Activated CD4-positive, alpha-beta T cell treated with anti-CD3 and anti-CD28 coated beads for 48 hours (primary cell): Measurements from ENCODE around the gene COL11A2.

Source experiments
- DNase-seq: peaks from one replicate; pipeline ENCODE4 v3.0.0-alpha.2; 2020

COL11A2 gene

DNA sequence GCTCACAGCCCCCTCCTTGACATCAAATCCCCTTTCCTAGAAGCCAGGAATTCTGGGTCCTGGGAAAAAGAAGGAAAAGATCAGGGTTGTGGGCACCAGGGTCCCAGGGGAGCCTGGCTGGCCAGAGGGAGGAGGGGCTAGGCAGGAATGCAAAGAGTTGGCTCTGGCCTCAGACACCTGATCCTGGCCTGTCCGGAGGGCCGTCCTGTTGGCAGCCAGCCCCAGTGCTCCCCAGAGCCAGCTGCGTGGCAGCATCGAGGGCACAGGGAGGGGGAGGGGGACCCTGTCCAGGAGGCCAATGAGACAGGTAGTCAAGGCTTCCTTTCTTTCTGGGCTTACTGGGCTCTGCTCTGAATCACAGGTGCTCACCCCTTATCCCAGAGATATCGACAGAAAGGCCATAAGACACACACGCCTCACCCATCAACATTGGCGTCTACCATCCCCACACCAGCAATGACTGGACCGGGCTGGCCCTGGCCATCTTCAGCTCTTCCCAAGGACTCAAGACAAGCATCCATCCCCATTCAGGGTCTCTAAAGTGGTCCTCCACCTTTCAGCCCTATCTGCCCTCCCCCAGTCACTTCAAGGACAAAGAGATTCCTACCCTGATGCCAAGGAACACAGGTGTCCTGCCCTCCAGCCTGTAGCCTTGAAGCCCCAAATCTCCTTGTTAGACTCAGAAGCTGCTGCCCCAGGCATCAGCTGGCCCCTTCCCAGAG is 723 bp downstream of the COL11A2 start:
- DNase-seq: no peak

DNA sequence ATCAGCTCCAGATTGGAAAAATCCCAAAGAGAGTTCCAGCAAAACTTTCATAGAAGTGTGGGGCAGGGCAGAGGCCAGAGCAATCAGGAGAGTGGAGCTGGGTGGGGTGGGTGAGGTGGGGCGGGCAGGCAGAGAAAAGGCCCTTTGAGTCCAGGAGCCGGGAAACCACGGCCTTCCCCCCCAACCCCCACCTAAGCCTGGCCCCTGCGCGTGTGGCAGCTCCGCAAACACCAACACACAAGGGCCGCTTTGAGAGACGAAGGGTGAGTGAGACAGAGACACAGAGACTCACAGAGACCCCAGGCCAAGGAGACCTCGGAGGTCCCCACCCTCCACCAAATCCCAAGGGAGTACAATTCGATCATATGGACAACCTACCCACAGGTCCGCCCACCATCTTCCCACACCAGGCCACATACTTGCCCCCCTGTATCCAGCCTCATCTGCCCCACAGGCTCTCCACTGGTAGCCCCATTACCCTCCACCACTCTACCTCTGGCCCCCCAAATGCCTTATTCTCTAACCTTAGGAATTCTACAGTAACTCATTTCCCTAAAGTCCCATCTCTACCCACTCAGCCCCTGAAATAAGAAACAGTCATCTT is 1.7 kb downstream of the COL11A2 start:
- no peak for DNase-seq

DNA sequence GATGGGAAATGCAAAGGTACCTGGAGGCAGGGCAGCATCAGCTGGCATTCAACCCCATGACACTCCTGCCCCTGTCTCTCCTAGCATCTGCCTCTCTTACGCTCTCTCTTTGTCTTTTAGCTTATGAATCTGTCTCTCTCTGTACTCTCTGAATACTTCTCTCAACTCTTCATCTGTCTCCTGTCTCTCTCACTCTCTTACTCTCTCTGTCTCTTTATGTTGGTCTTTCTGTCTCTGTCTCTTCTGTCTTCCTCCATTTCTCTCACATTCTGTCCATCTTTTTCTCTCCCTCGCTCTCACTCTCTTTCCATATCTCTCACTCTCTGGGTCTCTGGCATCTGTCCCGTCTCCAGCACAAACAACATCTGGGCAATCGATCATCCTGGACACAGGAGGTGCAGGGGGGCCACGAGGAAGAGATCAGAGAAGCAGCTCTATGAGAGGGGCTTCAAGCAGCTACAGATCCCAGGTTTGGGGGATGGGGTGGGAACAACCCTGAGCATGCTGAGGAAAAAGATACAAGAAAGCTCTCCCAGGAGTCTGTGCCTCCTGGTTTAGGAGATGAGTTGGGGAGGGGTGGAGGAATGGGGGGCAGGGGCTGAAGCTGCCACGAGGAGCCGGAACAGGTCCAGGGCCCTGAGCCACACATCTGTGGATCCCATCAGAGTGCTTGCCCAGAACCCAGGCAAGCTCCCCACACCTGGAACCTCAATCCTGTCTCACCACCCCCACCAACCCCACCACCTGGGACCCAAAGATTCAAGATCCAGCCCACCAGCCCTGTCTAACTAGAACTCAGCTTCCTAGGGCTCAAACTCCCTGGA is 2.4 kb downstream of the COL11A2 start:
- DNase-seq: no peak

DNA sequence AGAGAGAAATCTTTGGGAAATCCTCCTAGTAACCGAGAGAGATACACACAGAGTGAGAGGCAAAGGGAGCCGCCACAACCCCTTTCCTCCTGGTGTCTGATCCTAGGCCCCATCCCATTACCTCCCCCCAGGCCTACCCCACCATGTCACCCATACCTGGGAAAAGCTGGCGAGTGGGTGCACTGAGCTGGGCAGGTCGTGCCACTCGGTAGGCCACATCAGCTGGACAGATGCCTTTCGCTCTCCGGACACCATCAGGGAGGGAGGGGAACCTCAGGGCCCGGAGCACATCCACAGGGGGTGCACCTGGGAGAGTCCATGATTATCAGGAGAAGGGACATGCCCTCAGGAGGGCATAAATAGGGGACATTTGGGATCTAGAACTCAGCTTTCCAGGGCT is 3.1 kb downstream of the COL11A2 start:
- DNase-seq: no peak

GRCh38 chr6:33187809-33188208 is 4.5 kb downstream of the COL11A2 start:
- DNase-seq: no peak

GRCh38 chr6:33185654-33186187 is 6.5 kb downstream of the COL11A2 start:
- no peak for DNase-seq

GRCh38 chr6:33185190-33185589 is 7.1 kb downstream of the COL11A2 start:
- no peak for DNase-seq

DNA sequence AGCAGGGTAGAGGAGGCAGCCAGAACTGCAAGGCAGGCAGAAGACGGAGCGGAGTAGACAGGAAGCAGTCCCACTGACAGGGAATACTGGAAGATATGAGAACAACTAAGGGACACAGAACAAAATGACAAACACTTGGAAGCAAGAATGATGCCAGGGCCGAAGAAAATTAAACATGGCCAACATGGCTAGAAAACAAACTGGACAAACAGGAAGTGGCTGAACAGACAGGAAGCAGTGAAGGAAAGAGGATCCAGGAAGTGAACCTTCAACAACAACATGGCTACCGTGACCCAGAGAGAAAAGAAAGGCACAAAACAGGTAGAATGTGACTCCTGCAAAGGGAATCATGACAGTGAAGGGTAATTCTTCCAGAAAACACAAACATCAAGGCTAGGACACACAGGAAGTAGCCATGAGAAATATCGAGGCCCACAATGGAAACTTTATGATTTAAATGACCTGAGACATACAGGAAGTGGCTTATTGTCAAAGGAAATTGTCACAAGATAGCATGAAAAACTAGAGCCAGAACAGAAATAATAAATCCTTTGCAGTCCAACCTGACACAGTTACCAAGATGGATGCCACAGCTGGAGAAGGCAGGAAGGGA is 9.1 kb downstream of the COL11A2 start:
- DNase-seq: no peak

GRCh38 chr6:33181141-33181540 is 11.1 kb downstream of the COL11A2 start:
- no peak for DNase-seq

DNA sequence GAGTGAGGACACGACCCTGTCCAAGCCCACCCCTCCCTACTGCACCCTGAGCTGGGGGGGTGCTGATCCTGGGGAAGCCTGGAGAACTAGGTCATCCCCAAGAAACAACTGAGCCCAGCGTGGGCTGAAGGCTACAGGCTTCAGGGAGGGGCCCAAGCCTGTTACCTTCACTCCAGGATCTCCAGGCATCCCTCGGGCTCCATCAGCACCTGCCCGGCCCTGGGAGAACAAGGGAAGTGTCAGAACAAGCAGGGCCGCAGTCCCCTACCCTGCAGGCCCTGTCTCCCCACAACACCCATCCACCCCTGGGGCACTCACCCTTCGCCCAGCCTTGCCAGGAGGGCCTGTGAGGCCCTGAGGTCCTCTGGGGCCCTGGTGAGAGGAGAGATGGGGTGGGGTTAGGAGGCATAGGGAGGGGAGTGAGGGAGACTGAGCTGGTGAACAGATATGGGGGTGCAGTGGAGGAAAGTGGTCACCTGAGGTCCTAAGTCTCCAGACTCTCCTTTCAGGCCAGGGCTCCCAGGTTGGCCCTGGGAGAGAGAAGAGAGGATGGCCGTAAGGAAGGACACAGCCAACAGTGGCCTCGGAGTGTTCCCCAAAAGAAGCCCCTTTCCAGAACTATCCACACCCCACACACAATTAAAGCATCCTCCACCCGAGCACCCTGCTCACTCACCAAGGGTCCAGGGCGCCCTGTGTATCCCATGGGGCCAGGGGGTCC is 13.4 kb downstream of the COL11A2 start:
- DNase-seq: no peak

DNA sequence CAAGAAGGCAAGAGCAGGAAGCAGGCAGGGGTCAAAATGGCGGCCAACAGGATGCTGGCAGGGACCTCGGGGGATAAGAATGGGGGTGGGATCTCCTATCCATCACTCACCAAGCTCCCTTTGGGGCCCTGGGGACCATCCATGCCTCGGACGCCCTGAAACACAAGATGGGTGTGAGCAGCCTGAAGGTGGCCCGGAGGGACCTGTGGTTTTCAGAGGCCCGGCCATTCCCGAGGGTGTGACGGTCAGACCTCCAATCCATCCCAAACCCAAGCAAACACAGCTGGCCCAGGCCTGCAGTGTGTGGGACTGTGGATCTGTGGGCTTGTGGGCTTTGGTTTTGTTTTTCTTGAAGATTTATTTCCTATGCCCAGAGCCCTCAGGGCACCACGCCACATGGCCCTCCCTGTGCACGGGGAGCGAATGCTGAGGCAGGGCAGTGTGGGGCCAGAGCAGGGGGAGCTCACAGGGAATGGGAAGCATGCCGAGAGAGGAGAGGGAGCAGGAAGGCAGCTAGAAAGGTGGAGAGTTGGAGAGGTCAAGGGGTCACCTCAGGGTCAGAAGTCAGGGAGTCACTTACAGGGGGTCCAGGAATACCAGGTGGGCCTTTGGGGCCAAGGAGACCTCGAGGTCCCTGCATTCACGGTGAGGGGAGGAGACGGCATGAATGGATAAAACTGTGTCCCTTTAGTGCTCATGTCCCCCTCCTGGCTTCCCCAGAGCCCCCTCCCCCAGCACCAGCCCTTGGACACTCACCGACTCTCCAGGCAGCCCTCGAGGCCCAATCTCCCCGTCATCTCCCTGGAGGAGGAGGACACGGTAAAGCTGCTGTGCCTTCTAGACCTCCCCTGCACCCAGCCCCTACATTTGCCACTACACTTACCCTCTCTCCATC is 14.5 kb downstream of the COL11A2 start:
- no peak for DNase-seq

- DNase-seq: no peak
These were observed 15.4 kb downstream of the COL11A2 start for GRCh38 chr6:33176906-33177305.

GRCh38 chr6:33175436-33176069 is 16.7 kb downstream of the COL11A2 start:
- no peak for DNase-seq

DNA sequence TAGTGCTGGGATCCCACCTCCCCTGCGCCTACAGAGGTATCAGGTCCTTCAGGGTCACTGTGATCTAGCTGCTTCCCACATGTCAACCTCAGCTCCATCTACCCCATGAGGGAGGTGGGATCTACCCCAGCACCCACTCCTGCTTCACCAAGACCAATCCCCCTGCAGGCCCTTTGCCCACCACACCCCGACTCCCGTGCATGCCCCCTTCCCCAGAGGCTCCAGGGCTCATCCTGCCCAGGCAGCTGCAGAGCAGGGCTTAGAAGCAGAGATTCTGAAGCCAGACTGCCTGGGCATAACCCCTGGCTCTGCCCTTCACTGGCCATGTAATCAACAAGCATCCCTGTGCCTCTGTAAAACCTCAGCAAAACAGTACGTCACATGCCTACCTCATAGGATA is 17.5 kb downstream of the COL11A2 start:
- DNase-seq: no peak

- DNase-seq: no peak
These were observed 18.6 kb downstream of the COL11A2 start for GRCh38 chr6:33173535-33174180.

- DNase-seq: no peak
These were observed 19.4 kb downstream of the COL11A2 start for GRCh38 chr6:33172688-33173534.

- no peak for DNase-seq
These were observed 20.2 kb downstream of the COL11A2 start for GRCh38 chr6:33171880-33172687.
